OCI-LY7 (cell line): ENCODE measurements around the gene H3-3A. TPM values are rescaled to one million over a fixed set of nuclear protein-coding genes. Genes with fewer than 3 reads are reported as not detected.

Experiments used
- BruUV-seq: library from RNA; stranded (reverse); fragments of 400-500 nt; replicated peaks from 2 replicates; lab custom pipeline; 2021; lab: Mats Ljungman, UMichigan
- CTCF ChIA-PET: fragments of 300-600 bp; sonication (Branson Sonifier 250); formaldehyde crosslinking; loops from one replicate; lab custom pipeline; 2022; ENCODE audit warnings: antibody characterized with exemption; ENCODE audit not compliant: unreplicated experiment; lab: Charles Lee
- POLR2A ChIA-PET: fragments of 300-600 bp; sonication (Branson Sonifier 250); formaldehyde crosslinking; loops from one replicate; lab custom pipeline; 2022; ENCODE audit warnings: antibody characterized with exemption; lab: Charles Lee
- DNase-seq: peaks from one replicate; pipeline ENCODE4 v3.0.0-alpha.2; 2015; ENCODE audit warnings: low spot score
- H2AFZ ChIP-seq: fragments of 200-600 bp; sonication (generic), shearing (Covaris generic); 2 replicates; pipeline ENCODE4 v1.6.1; 2014; ENCODE audit warnings: mild to moderate bottlenecking, antibody characterized with exemption, low read length, moderate library complexity
- H3K27ac ChIP-seq: fragments of 200-600 bp; sonication (generic); 2 replicates; pipeline ENCODE4 v1.5.1; 2014; ENCODE audit warnings: mixed run types, low read depth, mild to moderate bottlenecking, moderate library complexity, low read length, inconsistent platforms; ENCODE audit not compliant: poor library complexity, severe bottlenecking
- H3K36me3 ChIP-seq: fragments of 200-600 bp; sonication (generic); 2 replicates; pipeline ENCODE4 v1.6.1; 2014; ENCODE audit warnings: mild to moderate bottlenecking, antibody characterized with exemption, low read length, moderate library complexity, mixed read lengths; ENCODE audit not compliant: insufficient read depth
- H3K4me1 ChIP-seq: fragments of 200-600 bp; sonication (generic); 2 replicates; pipeline ENCODE4 v1.5.1; 2014; ENCODE audit warnings: mild to moderate bottlenecking, low read length; ENCODE audit not compliant: insufficient read depth, poor library complexity, severe bottlenecking
- H3K4me2 ChIP-seq: fragments of 200-600 bp; sonication (generic); 2 replicates; pipeline ENCODE4 v1.6.1; 2014; ENCODE audit warnings: mild to moderate bottlenecking, low read length
- H3K4me3 ChIP-seq: fragments of 200-600 bp; sonication (generic); 2 replicates; pipeline ENCODE4 v1.5.1; 2014; ENCODE audit warnings: mild to moderate bottlenecking, low read depth, low read length; ENCODE audit not compliant: poor library complexity, severe bottlenecking
- H3K79me2 ChIP-seq: fragments of 200-600 bp; sonication (generic); 2 replicates; pipeline ENCODE4 v1.6.1; 2016; ENCODE audit warnings: low read depth, mild to moderate bottlenecking, low read length, moderate library complexity, mixed read lengths; ENCODE audit not compliant: insufficient read depth
- H3K9me2 ChIP-seq: fragments of 200-600 bp; sonication (generic); 2 replicates; pipeline ENCODE4 v1.6.1; 2016; ENCODE audit warnings: mild to moderate bottlenecking, low read length, mixed read lengths; ENCODE audit not compliant: insufficient read depth
- H3K9me3 ChIP-seq: fragments of 200-600 bp; sonication (generic); 2 replicates; pipeline ENCODE4 v1.6.1; 2014; ENCODE audit warnings: mild to moderate bottlenecking, mixed run types, low read length, mixed read lengths
- H4K20me1 ChIP-seq: fragments of 200-600 bp; sonication (generic); 2 replicates; pipeline ENCODE4 v1.6.1; 2014; ENCODE audit warnings: mild to moderate bottlenecking, antibody characterized with exemption, low read length, moderate library complexity, mixed read lengths; ENCODE audit not compliant: insufficient read depth
- EZH2phosphoT487 ChIP-seq: fragments of 200-600 bp; sonication (generic); IDR thresholded peaks from 2 replicates; pipeline ENCODE4 v1.6.1; 2018; ENCODE audit warnings: low read depth, borderline replicate concordance, mild to moderate bottlenecking, mixed run types, antibody characterized with exemption, low read length, moderate library complexity, mixed read lengths
- intact Hi-C: fragments of 100-400 bp; cut with micrococcal nuclease; formaldehyde crosslinking; loops from one replicate; pipeline ENCODE4 v1.10.0; 2022; ENCODE audit not compliant: unreplicated experiment
- total RNA-seq, 2 experiments: library from RNA; depleted of rRNA in 1 of 2; stranded (reverse); fragments of >200 nt in 1 of 2; shearing (Covaris generic) in 1 of 2; gene quantifications; 2 replicates each; pipeline ENCODE4 v1.2.3, GENCODE V29; 2014 to 2022
- TF ChIP-seq, protein P1 (sequence below): fragments of 200-600 bp; sonication (generic); conservative IDR thresholded peaks from 2 replicates; pipeline ENCODE4 v1.5.1; 2014; ENCODE audit warnings: mild to moderate bottlenecking, antibody characterized with exemption, low read length, moderate library complexity, mixed read lengths

The H3-3A gene
- total RNA-seq, 2 experiments from 2014 or later: 416 to 661 TPM

GRCh38 chr1:226104671-226105121, 42.2 kb downstream of the H3-3A start:
- no peak overlapping the region for H3K27ac ChIP-seq
- no peak for TF ChIP-seq EZH2phosphoT487
- TF ChIP-seq, protein P1, sequence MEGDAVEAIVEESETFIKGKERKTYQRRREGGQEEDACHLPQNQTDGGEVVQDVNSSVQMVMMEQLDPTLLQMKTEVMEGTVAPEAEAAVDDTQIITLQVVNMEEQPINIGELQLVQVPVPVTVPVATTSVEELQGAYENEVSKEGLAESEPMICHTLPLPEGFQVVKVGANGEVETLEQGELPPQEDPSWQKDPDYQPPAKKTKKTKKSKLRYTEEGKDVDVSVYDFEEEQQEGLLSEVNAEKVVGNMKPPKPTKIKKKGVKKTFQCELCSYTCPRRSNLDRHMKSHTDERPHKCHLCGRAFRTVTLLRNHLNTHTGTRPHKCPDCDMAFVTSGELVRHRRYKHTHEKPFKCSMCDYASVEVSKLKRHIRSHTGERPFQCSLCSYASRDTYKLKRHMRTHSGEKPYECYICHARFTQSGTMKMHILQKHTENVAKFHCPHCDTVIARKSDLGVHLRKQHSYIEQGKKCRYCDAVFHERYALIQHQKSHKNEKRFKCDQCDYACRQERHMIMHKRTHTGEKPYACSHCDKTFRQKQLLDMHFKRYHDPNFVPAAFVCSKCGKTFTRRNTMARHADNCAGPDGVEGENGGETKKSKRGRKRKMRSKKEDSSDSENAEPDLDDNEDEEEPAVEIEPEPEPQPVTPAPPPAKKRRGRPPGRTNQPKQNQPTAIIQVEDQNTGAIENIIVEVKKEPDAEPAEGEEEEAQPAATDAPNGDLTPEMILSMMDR: no peak
- no TSS peak for BruUV-seq
- no peak overlapping the region for H2AFZ ChIP-seq
- H4K20me1 ChIP-seq: no peaks in the 10 kb centered on the region
- no peak for DNase-seq
- H3K79me2 ChIP-seq: no peaks in the 10 kb centered on the region
- ChIA-PET CTCF (no interaction called here), POLR2A (no interaction called here)
- no peaks in the 10 kb centered on the region for H3K36me3 ChIP-seq
- intact Hi-C loops: no loop called here
- no peaks in the 10 kb centered on the region for H3K9me3 ChIP-seq
- H3K4me3 ChIP-seq: no peak overlapping the region
- H3K4me1 ChIP-seq: peaks cover 19% of the 10 kb centered on the region
- no peak overlapping the region for H3K4me2 ChIP-seq
- no peaks in the 10 kb centered on the region for H3K9me2 ChIP-seq

GRCh38 chr1:226107471-226108460, 45.2 kb downstream of the H3-3A start:
- no peaks in the 10 kb centered on the region for H3K36me3 ChIP-seq
- no peak overlapping the region for H3K27ac ChIP-seq
- intact Hi-C loops: no loop called here
- no peaks in the 10 kb centered on the region for H3K9me3 ChIP-seq
- DNase-seq: peak; percentile 59
- no peak overlapping the region for H3K4me3 ChIP-seq
- 0 out of 2 replicates have a peak overlapping the region, but pooled peaks have one; percentile 7 for H3K4me2 ChIP-seq
- POLR2A ChIA-PET: interaction anchor here (0.6 to 3.2 kb wide), 12 partner anchors 10 to 676 kb away, joined by 3 to 10 read pairs (median 4); partner anchors contain the start of gene H3-3A
- CTCF ChIA-PET: no interaction called here
- no peak overlapping the region for H2AFZ ChIP-seq
- TF ChIP-seq, protein P1: peak; percentile 44; the same call in 1 of the 2 replicates
- TF ChIP-seq EZH2phosphoT487: no peak
- H3K9me2 ChIP-seq: no peaks in the 10 kb centered on the region
- H3K4me1 ChIP-seq: peaks cover 38% of the 10 kb centered on the region
- no peaks in the 10 kb centered on the region for H3K79me2 ChIP-seq
- BruUV-seq: no TSS peak
- H4K20me1 ChIP-seq: no peaks in the 10 kb centered on the region
